K562 (cell line): Measurements from ENCODE around the gene MTO1. TPM values are rescaled to one million over a fixed set of nuclear protein-coding genes. Genes with fewer than 3 reads are reported as not detected.
"Not testable (repeated sequence)": the region's sequence is repeated elsewhere in the genome, so short reads cannot be mapped to it uniquely, and the experiment has no call there.

Experiments used
- ATAC-seq: fragments of 200-7000 bp; cut with Tn5 transposase; 3 replicates; pipeline ENCODE4 v1.9.1; 2020; ENCODE audit warnings: moderate library complexity
- BruUV-seq: library from RNA; stranded (reverse); fragments of 400-500 nt; replicated peaks from 2 replicates; lab custom pipeline; 2021; lab: Mats Ljungman, UMichigan
- CTCF ChIA-PET: fragments of 300-600 bp; formaldehyde crosslinking; extraction: SDS; loops from one replicate; lab custom pipeline; 2021; ENCODE audit warnings: low intra/inter-chr PET ratio; lab: Yijun Ruan, JAX
- POLR2A ChIA-PET: fragments of 300-600, 350-650 bp; sonication (Branson Sonifier 250); formaldehyde crosslinking; extraction: SDS; loops from one replicate; lab custom pipeline; 2021; ENCODE audit warnings: antibody characterized with exemption, inconsistent platforms; lab: Yijun Ruan, JAX
- DNase-seq, 4 experiments: peaks; one replicate each; pipeline versions ENCODE4 v3.0.0 to v3.0.0-alpha.2; 2011 to 2018; ENCODE audit warnings: low spot score in 3 of 4, mixed read lengths in 3 of 4; ENCODE audit errors: extremely low read depth in 1 of 4
- FAIRE-seq: peaks from 2 replicates; lab custom pipeline; 2011; peaks lifted over from hg19 to GRCh38; lab: Jason Lieb, UNC
- H2AFZ ChIP-seq: 2 replicates; pipeline ENCODE4 v1.6.0; 2011; ENCODE audit warnings: low read depth, low read length, control low read depth, inconsistent platforms
- H3K27ac ChIP-seq: fragments of 200-600 bp; 3 replicates; pipeline ENCODE4 v1.8.0; 2011; ENCODE audit warnings: low read depth, mild to moderate bottlenecking, control low read depth, inconsistent platforms, low read length, moderate library complexity, mixed read lengths; ENCODE audit errors: extremely low read depth
- H3K27me3 ChIP-seq, 2 experiments: fragments of 300-600 bp in 1 of 2; 2 replicates in 1 of 2; 3 replicates in 1 of 2; pipeline versions ENCODE4 v1.6.0 to v1.8.0; 2011; ENCODE audit warnings: inconsistent platforms in 2 of 2, low read length in 2 of 2, mild to moderate bottlenecking in 1 of 2, mixed read lengths in 1 of 2, moderate library complexity in 1 of 2; ENCODE audit not compliant: control insufficient read depth in 2 of 2, insufficient read depth in 2 of 2
- H3K36me3 ChIP-seq: fragments of 300-600 bp; 3 replicates; pipeline ENCODE4 v1.8.0; 2011; ENCODE audit warnings: mild to moderate bottlenecking, low read length, inconsistent platforms; ENCODE audit not compliant: control insufficient read depth, insufficient read depth
- H3K4me1 ChIP-seq, 2 experiments: fragments of 200-600 bp in 1 of 2; replicated peaks in 1 of 2; 2 replicates in 1 of 2; 3 replicates in 1 of 2; pipeline versions ENCODE4 v1.5.1 to v1.8.0; 2011; ENCODE audit warnings: inconsistent platforms in 2 of 2, low read length in 2 of 2, mild to moderate bottlenecking in 1 of 2, mixed read lengths in 1 of 2, moderate library complexity in 1 of 2; ENCODE audit not compliant: control insufficient read depth in 2 of 2, insufficient read depth in 2 of 2
- H3K4me2 ChIP-seq: 2 replicates; pipeline ENCODE4 v1.6.1; 2011; ENCODE audit warnings: low read length, control low read depth, inconsistent platforms, mixed read lengths; ENCODE audit not compliant: insufficient read depth
- H3K4me3 ChIP-seq: fragments of 200-600 bp; sonication (generic), shearing (Covaris generic); 2 replicates; pipeline ENCODE4 v1.5.1; 2016; ENCODE audit warnings: control low read depth, inconsistent platforms
- H3K79me2 ChIP-seq: fragments of 200-600 bp; 3 replicates; pipeline ENCODE4 v1.8.0; 2011; ENCODE audit warnings: low read length, inconsistent platforms; ENCODE audit not compliant: control insufficient read depth, insufficient read depth
- H3K9ac ChIP-seq, 2 experiments: 2 replicates each; pipeline versions ENCODE4 v1.6.0 to v1.6.1; 2011; ENCODE audit warnings: low read depth in 2 of 2, low read length in 2 of 2, control low read depth in 1 of 2, inconsistent platforms in 1 of 2, mild to moderate bottlenecking in 1 of 2, mixed read lengths in 1 of 2; ENCODE audit not compliant: insufficient read depth in 1 of 2
- H3K9me1 ChIP-seq: one replicate; pipeline ENCODE4 v1.6.0; 2011; ENCODE audit warnings: inconsistent platforms, mild to moderate bottlenecking, low read length, moderate library complexity; ENCODE audit not compliant: control insufficient read depth, insufficient read depth
- H3K9me3 ChIP-seq: replicated peaks from 2 replicates; pipeline ENCODE4 v1.5.1; 2011; ENCODE audit warnings: low read depth, low read length, inconsistent platforms; ENCODE audit not compliant: control insufficient read depth, insufficient read depth
- H4K20me1 ChIP-seq: replicated peaks from 2 replicates; pipeline ENCODE4 v1.6.1; 2011; ENCODE audit warnings: low read length, inconsistent platforms, mixed read lengths; ENCODE audit not compliant: control insufficient read depth, insufficient read depth
- CHD1 ChIP-seq: fragments of 200-600 bp; sonication (generic); IDR thresholded peaks from one replicate; pipeline ENCODE4 v1.6.1; 2012; ENCODE audit warnings: mild to moderate bottlenecking, moderate library complexity, low read length, inconsistent platforms
- KDM5B ChIP-seq: fragments of 200-600 bp; sonication (generic); IDR thresholded peaks from 2 replicates; pipeline ENCODE4 v1.6.1; 2012; ENCODE audit warnings: low read depth, mild to moderate bottlenecking, moderate library complexity, low read length, control low read depth, inconsistent platforms; ENCODE audit not compliant: insufficient replicate concordance
- POLR2A ChIP-seq: fragments of 450-650 bp; conservative IDR thresholded peaks from 2 replicates; pipeline ENCODE4 v1.6.1; 2016
- POLR2B ChIP-seq: fragments of 450-650 bp; IDR thresholded peaks from 2 replicates; pipeline ENCODE4 v1.6.1; 2018; ENCODE audit warnings: low read depth; ENCODE audit not compliant: partially characterized antibody
- RBFOX2 ChIP-seq: fragments of 200-400 bp; formaldehyde crosslinking; IDR thresholded peaks from 2 replicates; pipeline ENCODE4 v1.6.1; 2017; ENCODE audit warnings: low read depth, mild to moderate bottlenecking, low read length, moderate library complexity
- RFX7 ChIP-seq: fragments of 250-450 bp; sonication (Bioruptor Pico); IDR thresholded peaks from 2 replicates; pipeline ENCODE4 v1.5.1; 2021; ENCODE audit warnings: mild to moderate bottlenecking
- SUPT5H ChIP-seq: fragments of 450-650 bp; IDR thresholded peaks from 2 replicates; pipeline ENCODE4 v1.6.1; 2016
- THRAP3 ChIP-seq: fragments of 450-650 bp; IDR thresholded peaks from 2 replicates; pipeline ENCODE4 v1.6.1; 2016; ENCODE audit warnings: mild to moderate bottlenecking, inconsistent platforms, borderline replicate concordance
- ZNF232 ChIP-seq: sonication (generic); formaldehyde crosslinking; IDR thresholded peaks from 2 replicates; pipeline ENCODE4 v1.8.0; 2022; ENCODE audit warnings: mild to moderate bottlenecking, missing genetic modification reagents
- WGBS: fragments of 100-300 bp; shearing (Covaris generic); methylation state at CpG from one replicate; pipeline ENCODE4 v1.1.6; 2016; ENCODE audit warnings: low coverage, mixed read lengths; ENCODE audit not compliant: insufficient coverage; ENCODE audit errors: missing lambda C conversion rate; 5-methylcytosine and 5-hydroxymethylcytosine counted together
- in situ Hi-C: fragments of 300-500 bp; cut with MboI; formaldehyde crosslinking; loops from 4 replicates; pipeline ENCODE4 v1.15.0; 2018; ENCODE audit warnings: inconsistent platforms, mixed read lengths
- intact Hi-C: fragments of 100-400 bp; cut with micrococcal nuclease; formaldehyde crosslinking; loops from 2 replicates; pipeline ENCODE4 v1.14.2; 2022
- polyA plus RNA-seq, 8 experiments: library from polyadenylated mRNA; depleted of rRNA in 4 of 8; stranded (reverse) in 5 of 8; unstranded in 3 of 8; fragments of >200 nt; fragmentation: Nextera tagmentation in 2 of 8; fragmentation: Illumina TruSeq in 1 of 8; extraction: Ambion mirVana in 2 of 8; extraction: Trizol in 1 of 8; gene quantifications; 2 replicates each; pipeline versions ENCODE4 v1.2.1 to v1.2.3, GENCODE V29; 2011 to 2014; ENCODE audit warnings: inconsistent platforms in 1 of 8, missing spikeins in 1 of 8
- total RNA-seq, 7 experiments: library from RNA; depleted of rRNA in 6 of 7; stranded (reverse); fragments of >200 nt in 6 of 7; fragmentation: Illumina TruSeq in 2 of 7; extraction: Trizol in 2 of 7; gene quantifications; 2 replicates each; pipeline versions ENCODE4 v1.2.1 to v1.2.3, GENCODE V29; 2011 to 2021; ENCODE audit warnings: low replicate concordance in 1 of 7
- TF ChIP-seq, protein P1 (sequence below): sonication (generic); formaldehyde crosslinking; IDR thresholded peaks from 2 replicates; pipeline ENCODE4 v1.8.0; 2022; ENCODE audit warnings: mild to moderate bottlenecking, missing genetic modification reagents
- TF ChIP-seq, protein P2 (sequence below), 2 experiments: fragments of 450-650 bp in 1 of 2; IDR thresholded peaks; 2 replicates each; pipeline ENCODE4 v1.6.1; 2011 to 2017; ENCODE audit warnings: low read depth in 2 of 2, antibody characterized with exemption in 1 of 2, borderline replicate concordance in 1 of 2, low read length in 1 of 2, mild to moderate bottlenecking in 1 of 2, mixed read lengths in 1 of 2; ENCODE audit not compliant: control insufficient read depth in 1 of 2

The MTO1 gene
- total and polyA plus RNA-seq, 9 of the 15 experiments (the other 6 are each of a cell fraction or from before 2014, with no cell fraction given): 33.4 to 62.3 (median 50.6) TPM

DNA sequence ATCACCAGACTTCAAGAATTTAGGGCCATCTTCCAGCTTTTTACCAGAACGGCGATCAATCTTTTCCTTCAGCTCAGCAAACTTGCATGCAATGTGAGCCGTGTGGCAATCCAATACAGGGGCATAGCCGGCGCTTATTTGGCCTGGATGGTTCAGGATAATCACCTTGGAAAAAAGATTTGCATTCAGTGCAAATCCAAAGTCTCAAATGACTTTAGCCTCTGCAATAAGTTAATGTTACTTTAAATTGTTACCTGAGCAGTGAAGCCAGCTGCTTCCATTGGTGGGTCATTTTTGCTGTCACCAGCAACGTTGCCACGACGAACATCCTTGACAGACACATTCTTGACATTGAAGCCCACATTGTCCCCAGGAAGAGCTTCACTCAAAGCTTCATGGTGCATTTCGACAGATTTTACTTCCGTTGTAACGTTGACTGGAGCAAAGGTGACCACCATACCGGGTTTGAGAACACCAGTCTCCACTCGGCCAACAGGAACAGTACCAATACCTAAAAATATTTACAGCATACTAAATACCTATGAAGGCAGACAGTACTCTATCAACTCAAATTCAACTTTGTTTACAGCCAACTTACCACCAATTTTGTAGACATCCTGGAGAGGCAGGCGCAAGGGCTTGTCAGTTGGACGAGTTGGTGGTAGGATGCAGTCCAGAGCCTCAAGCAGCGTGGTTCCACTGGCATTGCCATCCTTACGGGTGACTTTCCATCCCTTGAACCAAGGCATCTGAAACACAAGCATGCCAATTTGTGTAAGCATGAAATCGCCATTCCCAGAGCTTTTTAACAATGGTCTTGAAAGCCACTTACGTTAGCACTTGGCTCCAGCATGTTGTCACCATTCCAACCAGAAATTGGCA lies 56.8 kb downstream of the MTO1 start:
- CTCF ChIA-PET, FAIRE-seq: not testable (repeated sequence)

More for the DNA sequence above, 56.8 kb downstream of the MTO1 start:
- BruUV-seq, H3K9me3 ChIP-seq, H3K4me1 ChIP-seq, H2AFZ ChIP-seq, intact Hi-C loops, H3K9me1 ChIP-seq, DNase-seq, ATAC-seq, H3K27me3 ChIP-seq, in situ Hi-C loops: not testable (repeated sequence)
- Histone ChIP-seq H3K4me2 (peak overlapping the region; percentile 92), H3K79me2 (peaks cover 66% of the 10 kb centered on the region), H3K36me3 (peaks cover 55% of the 10 kb centered on the region), H3K27ac (peak overlapping the region; percentile 54; the same call in 2 of the 3 replicates), H3K9ac (peak overlapping the region; percentile 88 to 99; a peak in 3 of 4 replicates), H4K20me1 (peaks cover 38% of the 10 kb centered on the region), H3K4me3 (peak overlapping the region; percentile 80)
- WGBS: 4% methylated on average over 10 of the region's 19 CpGs
- TF ChIP-seq POLR2A (peak; percentile 63; the same call in 1 of the 2 replicates), ZNF232 (0 out of 2 replicates have a peak, but pooled peaks have one; percentile 41), KDM5B (peak; percentile 35), THRAP3 (peak; percentile 89; the same call in 1 of the 2 replicates), RFX7 (0 out of 2 replicates have a peak, but pooled peaks have one; percentile 22), RBFOX2 (peak; percentile 6; the same call in 1 of the 2 replicates), CHD1 (peak; percentile 63), POLR2B (peak; percentile 4), SUPT5H (peak; percentile 51)
- TF ChIP-seq, protein P1, sequence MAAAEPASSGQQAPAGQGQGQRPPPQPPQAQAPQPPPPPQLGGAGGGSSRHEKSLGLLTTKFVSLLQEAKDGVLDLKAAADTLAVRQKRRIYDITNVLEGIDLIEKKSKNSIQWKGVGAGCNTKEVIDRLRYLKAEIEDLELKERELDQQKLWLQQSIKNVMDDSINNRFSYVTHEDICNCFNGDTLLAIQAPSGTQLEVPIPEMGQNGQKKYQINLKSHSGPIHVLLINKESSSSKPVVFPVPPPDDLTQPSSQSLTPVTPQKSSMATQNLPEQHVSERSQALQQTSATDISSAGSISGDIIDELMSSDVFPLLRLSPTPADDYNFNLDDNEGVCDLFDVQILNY (CRISPR knock-in tag): 0 out of 2 replicates have a peak, but pooled peaks have one; percentile 46
- TF ChIP-seq, protein P2, sequence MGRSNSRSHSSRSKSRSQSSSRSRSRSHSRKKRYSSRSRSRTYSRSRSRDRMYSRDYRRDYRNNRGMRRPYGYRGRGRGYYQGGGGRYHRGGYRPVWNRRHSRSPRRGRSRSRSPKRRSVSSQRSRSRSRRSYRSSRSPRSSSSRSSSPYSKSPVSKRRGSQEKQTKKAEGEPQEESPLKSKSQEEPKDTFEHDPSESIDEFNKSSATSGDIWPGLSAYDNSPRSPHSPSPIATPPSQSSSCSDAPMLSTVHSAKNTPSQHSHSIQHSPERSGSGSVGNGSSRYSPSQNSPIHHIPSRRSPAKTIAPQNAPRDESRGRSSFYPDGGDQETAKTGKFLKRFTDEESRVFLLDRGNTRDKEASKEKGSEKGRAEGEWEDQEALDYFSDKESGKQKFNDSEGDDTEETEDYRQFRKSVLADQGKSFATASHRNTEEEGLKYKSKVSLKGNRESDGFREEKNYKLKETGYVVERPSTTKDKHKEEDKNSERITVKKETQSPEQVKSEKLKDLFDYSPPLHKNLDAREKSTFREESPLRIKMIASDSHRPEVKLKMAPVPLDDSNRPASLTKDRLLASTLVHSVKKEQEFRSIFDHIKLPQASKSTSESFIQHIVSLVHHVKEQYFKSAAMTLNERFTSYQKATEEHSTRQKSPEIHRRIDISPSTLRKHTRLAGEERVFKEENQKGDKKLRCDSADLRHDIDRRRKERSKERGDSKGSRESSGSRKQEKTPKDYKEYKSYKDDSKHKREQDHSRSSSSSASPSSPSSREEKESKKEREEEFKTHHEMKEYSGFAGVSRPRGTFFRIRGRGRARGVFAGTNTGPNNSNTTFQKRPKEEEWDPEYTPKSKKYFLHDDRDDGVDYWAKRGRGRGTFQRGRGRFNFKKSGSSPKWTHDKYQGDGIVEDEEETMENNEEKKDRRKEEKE (IDR thresholded peaks at IDR 0.05; ENCODE audit: borderline replicate concordance in 1 of 2, control insufficient read depth in 1 of 2, low read depth in 2 of 2, low read length in 1 of 2): peak in 1 of 2 experiments; percentile 80; a peak in 1 of 4 replicates
- POLR2A ChIA-PET: interaction anchor here (0.6 to 5.2 kb wide), 8 partner anchors 37 to 145 kb away, joined by 3 to 91 read pairs (median 4); partner anchors contain the start of genes MTO1 and SLC17A5
